HG03135 (cell line): ENCODE measurements around the gene PPP1CC.
"Not testable (repeated sequence)": the region's sequence is repeated elsewhere in the genome, so short reads cannot be mapped to it uniquely, and the experiment has no call there.

Experiments used
- ATAC-seq: cut with Tn5 transposase; IDR thresholded peaks from one replicate; pipeline ENCODE4 v1.9.1; 2021; ENCODE audit warnings: mild to moderate bottlenecking, moderate library complexity; ENCODE audit not compliant: unreplicated experiment

PPP1CC gene

DNA sequence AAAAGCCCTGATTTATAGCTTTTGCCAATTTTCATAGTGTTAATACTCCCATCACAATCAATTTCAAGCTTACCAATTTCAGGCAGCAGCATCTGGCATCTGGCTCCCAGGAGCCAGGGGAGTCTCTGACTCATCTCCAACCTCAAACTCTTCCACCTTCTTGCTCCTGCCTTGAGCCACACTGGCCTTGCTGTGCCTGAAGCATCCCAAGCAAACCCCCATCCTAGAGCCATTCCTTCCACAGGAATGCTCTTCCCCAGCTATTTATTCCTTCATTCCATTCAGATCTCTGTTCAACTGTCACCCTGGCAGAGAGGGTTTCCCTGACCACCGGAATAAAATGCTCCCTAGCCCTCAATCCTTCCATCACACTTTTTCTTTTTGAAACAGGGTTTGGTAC lies 13.9 kb upstream of the PPP1CC start:
- ATAC-seq: no peak

GRCh38 chr12:110754101-110754793 lies 11.6 kb upstream of the PPP1CC start:
- no peak for ATAC-seq

DNA sequence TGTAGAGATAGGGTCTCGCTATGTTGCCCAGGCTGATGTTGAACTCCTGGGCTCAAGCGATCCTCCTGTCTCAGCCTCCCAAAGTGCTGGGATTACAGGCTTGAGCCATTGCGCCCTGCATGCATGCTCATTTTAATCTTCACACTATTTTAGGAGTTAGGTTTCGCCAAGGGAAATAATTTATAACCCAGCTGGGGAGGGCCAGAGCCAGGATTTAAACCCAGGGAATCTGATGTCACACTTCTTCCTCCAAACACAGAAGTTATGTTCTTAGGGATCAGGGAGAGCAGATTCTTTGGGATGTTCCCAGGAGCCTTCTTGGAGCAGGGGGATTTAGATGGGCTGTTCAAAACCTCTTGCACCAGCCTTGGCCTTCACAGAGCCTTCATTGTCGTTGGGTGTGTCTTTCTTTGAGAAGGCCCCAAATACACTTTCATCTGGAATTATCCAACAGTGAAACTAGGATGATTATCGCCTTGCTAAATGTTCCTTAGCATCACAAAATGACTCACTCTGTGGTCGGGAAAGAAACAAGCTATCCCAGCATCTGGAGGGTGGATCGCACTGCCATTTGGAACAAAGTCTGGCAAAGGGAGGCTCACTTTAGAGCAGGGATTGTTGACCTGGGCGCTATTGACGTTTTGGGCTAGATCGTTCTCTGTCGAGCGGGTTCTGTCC lies 8.2 kb upstream of the PPP1CC start:
- ATAC-seq: no peak

- ATAC-seq: no peak
These were observed 3.9 kb upstream of the PPP1CC start for GRCh38 chr12:110746550-110746949.

- no peak for ATAC-seq
These were observed 3.0 kb upstream of the PPP1CC start for GRCh38 chr12:110745542-110746284.

DNA sequence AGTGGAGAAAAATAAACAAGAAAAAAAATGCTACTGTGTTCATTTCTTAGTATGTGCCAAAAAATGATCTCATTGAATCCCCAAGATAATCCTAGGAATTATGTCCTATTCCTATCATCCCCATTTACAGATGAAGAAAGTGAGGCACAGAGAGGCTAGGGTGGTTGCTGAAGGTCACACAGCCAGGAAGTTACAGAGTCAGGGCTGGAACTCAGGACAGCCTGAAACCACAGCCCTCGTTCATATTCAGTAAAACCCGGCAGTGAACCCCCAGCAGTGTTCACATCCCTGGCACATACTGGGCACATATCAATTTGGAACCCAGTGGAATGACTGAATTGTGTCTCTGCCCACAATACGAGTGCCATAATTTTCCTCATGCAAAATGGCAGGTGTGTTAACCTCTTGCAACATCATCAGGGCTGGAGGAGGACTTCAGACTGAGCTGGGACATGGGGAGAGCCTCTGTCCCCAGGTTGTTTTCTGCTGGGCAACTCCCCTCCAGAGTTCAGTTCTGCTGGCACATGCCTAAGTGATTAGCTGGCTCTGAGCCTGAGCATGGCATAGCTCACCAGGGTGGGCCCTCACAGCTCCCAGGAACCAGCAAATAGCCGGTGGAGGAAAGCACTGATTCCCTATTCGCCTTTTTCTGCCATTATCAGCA lies 2.0 kb upstream of the PPP1CC start:
- no peak for ATAC-seq

DNA sequence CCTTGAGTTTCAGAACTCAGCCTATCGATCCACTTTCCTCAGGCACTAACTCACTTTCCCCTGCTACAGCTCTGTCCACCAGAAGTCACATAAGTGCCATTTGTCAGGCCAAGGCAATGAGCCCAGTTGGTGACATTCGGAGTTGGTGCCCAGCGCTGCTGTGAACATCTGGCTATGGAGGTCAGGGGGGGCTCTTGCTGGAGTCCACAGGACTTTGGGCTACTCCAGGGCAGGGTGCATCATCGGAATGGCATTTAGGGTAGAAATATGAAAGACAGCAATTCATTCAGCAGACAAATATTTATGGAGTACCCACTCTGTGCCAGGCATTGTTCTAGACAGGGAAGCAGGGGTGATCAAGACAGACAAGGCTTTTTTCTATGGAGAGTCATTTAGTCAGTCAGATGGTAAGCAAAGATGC lies 1.5 kb upstream of the PPP1CC start:
- no peak for ATAC-seq

- ATAC-seq: no peak
These were observed 941 bp upstream of the PPP1CC start for GRCh38 chr12:110743571-110744093.

- ATAC-seq: peak; percentile 7
These were observed 484 bp downstream of the PPP1CC start for GRCh38 chr12:110742096-110742717.

- ATAC-seq: no peak
These were observed 1.2 kb downstream of the PPP1CC start for GRCh38 chr12:110741341-110742095.

- ATAC-seq: no peak
These were observed 2.8 kb downstream of the PPP1CC start for GRCh38 chr12:110739894-110740293.

DNA sequence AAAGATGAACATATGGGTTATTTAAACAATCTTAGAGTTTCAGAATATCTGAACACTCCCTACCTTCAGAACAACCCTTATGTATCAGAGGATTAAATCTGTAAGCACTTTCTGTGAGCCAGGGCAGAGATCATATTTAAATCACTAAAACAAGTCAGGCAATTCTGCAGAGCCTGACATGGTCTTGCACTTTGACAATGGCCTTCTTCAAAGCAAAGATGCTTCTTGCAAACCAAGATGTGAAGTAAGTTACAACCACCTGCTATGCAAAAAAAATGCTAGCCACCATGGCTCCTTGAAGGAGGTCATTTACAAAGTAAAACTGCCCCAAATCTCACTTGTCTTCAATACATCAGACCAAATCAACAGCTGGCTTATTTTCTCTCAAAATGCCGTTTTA lies 3.2 kb downstream of the PPP1CC start:
- ATAC-seq: no peak

DNA sequence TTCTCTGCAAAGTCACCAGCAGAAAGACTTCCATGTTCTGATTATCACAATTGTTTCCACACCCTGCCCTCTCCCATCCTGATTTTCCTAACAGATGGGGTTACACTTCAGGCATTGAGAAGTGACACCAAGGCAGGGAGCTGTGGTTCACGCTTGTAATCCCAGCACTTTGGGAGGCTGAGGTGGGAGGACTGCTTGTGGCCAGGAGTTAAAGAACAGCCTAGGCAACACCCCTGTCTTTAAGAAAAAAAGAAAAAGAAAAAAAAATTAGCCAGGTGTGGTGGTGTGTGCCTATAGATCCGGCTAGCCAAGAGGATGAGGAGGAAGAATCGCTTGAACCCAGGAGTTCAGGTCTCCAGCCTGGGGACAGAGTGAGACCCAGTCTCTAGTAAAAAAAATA lies 5.2 kb downstream of the PPP1CC start:
- no peak for ATAC-seq

DNA sequence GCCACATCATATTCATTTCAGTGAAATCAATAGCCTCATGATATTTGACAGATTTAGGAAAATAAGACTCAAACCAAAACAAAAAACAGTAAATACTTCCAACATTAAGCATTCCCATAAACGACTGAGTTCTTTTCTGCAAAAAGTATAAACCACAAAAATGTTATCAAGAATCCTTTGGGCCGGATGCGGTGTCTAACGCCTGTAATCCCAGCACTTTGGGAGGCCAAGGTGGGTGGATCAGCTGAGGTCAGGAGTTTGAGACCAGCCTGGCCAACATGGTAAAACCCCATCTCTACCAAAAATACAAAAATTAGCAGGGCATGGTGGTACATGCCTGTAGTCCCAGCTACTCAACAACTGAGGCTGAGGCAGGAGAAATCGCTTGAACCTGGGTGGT lies 5.7 kb downstream of the PPP1CC start:
- ATAC-seq: not testable (repeated sequence)

- ATAC-seq: no peak
These were observed 8.8 kb downstream of the PPP1CC start for GRCh38 chr12:110733900-110734299.

GRCh38 chr12:110733089-110733715 lies 9.5 kb downstream of the PPP1CC start:
- ATAC-seq: no peak

GRCh38 chr12:110732572-110732971 lies 10.1 kb downstream of the PPP1CC start:
- no peak for ATAC-seq

- ATAC-seq: no peak
These were observed 11.2 kb downstream of the PPP1CC start for GRCh38 chr12:110731479-110731878.

- no peak for ATAC-seq
These were observed 14.1 kb downstream of the PPP1CC start for GRCh38 chr12:110728628-110729027.
